ENCODE data around the gene KCNIP3.

Gene KCNIP3

DNA sequence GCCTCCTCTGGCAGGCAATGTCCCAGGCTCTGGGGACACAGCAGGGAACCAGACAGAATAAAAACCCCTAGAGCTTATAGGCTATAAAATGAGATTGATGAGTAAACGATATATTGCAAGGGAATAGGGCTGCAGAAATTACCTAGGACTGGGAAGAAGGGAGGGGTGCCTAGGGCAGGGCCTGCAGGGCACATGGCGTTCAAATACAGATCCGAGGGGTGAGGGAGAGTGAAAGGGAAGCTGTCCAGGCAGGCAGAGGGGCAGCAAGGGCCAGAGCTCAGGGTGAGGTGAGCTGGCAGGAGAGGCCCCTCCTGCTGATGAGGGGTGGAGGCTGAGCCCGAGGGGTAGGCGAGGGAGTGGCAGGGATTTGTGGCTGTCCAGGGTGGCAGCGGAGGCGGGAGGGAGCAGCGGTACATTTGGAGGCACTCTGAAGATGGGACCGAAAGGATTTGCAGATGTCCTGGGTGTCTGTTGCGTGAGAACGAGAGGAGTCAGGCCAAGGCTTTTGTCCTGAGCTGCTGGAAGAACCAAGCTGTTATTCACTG lies 33.7 kb downstream of the KCNIP3 start:
- no peak for DNase-seq

DNA sequence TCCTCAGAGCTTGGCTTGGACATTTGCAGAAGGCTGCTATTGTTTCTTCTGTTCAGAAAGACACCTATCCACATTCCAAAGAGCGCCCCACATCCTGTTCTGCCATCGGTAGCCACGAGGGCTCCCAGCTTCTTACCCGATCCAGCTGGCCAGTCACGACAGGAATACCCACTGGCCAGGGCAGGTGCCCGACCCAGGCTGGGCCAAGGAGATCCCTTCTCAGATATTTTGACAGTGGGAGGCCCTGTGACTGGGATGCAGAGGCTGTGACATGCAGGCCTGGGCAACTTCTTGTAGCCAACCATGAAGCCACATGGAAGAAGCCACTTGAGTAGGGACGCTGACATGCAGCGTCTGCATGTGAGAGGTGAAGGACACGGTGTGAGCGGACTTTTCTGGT lies 34.5 kb downstream of the KCNIP3 start:
- no peak for DNase-seq

DNA sequence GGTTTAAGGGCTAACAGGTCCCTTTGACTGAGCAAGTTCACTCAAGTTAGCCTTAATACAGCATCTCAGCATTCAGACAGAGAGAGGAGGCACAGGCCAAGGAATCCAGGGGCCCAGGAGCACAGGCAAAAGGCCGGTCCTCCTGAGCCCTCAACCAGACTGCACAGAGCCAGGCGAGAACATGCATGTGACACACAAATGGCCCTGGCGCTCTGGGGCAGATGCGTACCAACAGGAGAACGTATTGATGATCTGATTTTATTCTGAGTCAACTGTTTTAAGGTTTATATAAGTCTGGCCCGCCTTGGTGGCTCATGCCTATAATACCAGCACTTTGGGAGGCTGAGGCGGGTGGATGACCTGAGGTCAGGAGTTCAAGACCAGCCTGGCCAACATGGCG lies 34.9 kb downstream of the KCNIP3 start:
- DNase-seq, result no peak

DNA sequence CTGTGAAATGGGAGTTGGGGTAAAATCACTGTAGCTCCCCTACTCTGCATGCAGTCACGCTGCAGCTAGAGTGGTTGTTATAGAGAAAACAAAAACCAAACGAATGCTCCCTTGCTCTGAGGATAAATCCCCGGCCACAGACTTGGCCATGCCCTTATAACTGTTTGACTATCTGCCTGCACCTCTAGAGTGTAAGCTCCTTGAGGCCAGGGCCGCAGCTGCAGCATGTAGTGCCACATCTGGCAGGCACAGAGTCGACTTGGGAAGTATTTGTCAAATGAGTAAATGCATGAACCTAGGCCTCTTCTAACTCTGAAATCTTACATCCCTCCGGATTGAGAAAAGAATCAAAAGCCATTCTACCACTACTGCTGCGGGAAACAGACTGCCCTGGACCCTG lies 35.9 kb downstream of the KCNIP3 start:
- no peak for DNase-seq

DNA sequence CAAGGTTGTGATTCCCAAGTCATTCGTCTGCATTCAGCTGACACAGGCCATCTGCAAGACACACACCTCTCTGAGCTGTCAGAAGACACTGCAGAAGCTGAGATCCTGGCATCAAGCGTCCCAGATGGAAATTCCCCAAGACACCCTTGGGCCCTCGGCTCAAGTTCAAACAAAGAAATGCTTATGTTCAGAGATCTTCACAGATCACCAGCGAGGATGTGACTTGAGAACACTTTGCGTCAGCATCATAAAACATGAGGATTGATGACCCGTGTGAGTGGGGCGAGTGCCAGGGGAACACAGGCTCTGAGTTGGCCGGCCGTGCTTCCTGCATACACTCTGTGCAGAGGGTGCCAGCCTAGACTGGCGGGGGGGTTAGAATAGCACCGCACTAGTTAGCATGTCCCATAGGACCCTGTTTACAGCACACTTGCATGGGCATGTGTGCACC lies 36.8 kb downstream of the KCNIP3 start:
- DNase-seq, result no peak

DNA sequence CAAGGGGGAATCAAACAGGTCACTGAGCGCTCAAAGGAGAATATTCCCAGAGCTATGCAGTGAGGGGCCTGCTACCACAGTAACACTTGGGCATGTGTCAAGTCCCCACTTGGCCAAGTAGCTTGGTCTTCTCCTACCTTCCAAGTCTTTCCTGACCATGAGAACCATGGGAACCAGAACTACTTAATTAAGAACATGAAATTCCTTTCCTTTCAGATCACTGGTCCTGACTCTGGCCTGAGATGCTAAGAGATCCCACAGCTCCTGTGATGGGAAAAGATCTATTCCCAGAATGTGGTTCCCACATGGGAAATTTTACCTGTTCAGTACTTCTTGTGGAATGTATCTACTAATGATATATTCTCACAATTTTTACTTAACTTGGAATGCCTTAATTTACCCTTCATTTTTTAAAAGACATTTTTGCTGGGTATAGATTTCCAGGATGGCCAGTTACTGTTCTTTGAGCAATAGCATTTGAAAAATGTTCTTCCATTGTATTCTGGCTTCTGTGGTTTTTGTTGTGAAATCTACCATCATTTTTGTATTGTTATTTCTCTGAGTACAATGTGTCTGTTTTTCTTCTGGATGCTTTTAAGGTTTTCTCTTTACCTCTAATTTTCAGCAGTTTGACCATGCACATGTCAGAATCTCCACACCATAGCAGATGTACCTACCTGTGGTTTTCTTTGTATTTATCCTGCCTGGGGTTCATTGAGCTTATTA lies 37.9 kb downstream of the KCNIP3 start:
- no peak for DNase-seq

DNA sequence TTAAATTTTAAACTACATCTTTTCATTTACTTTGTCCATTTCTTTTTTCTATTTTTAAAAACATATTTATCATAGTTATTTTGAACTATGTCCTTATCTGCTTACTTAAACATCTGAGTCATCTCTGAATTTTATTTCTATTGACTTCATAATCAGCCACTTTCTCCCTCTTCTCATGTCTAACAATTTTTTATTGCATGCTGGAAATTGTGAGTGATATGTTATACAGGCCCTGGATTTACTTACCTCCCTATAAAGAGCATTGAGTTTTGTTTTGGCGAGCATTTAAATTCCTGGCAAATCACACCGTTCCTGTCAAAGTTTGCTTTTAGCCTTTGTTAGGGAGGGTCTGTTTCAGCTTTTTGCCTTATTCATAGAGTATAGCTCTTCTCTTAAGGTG lies 39.3 kb downstream of the KCNIP3 start:
- no peak for DNase-seq

DNA sequence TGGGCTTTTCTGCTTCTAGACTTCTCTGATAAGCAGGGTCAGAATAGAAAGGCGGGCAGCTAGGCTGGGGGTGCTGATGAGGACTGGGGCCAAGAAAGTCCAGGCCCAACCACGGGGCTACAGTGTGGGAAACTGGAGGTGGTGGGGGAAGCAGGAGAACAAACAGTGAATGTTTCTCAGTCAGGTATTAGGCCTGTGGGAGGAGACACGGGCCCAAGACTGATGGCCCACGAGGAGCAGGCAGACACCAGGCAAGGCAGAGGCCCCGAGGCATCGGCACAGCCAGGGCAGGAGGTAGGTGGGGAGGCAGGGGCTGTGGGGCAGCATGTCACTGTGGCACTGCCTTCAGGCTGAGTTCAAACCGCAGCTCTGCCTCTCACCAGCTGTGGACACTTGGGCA lies 40.7 kb downstream of the KCNIP3 start:
- no peak for DNase-seq

DNA sequence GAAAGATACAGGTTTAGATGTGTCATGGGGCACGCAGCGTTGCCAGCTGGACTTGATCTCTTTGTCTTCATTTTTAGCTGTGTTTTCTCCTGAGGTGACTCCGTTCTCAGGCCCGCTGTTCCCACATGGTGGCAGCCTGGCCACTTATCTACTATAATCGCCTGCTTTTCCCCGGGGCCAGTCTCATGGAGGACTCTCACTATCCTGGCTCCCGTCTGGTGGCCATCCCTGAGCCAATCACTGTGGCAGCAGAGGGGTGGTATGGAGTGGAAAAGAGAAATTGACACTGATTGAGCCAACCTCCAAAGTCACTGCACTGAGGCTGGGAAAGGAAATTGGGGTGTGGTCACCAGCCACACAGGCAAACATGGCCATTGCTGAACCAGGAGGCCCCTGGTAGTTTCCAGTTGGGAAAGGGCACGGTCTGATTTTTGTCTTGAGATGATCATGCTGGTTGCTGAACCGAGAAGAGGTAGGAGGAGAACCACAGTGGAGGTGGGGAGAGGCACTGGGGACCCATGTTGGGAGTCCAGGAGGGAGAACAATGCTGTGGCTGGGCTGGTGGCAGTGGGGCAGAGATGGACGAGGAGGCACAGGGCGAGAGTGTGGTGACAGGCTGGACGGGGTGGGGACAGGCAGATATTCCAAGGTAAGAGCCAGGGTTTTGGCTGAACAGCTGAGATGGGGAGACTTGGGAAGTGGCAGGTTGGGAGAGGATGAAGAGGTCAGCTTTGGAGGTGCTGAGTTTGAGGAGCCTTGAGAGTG lies 45.6 kb downstream of the KCNIP3 start:
- DNase-seq, result no peak

DNA sequence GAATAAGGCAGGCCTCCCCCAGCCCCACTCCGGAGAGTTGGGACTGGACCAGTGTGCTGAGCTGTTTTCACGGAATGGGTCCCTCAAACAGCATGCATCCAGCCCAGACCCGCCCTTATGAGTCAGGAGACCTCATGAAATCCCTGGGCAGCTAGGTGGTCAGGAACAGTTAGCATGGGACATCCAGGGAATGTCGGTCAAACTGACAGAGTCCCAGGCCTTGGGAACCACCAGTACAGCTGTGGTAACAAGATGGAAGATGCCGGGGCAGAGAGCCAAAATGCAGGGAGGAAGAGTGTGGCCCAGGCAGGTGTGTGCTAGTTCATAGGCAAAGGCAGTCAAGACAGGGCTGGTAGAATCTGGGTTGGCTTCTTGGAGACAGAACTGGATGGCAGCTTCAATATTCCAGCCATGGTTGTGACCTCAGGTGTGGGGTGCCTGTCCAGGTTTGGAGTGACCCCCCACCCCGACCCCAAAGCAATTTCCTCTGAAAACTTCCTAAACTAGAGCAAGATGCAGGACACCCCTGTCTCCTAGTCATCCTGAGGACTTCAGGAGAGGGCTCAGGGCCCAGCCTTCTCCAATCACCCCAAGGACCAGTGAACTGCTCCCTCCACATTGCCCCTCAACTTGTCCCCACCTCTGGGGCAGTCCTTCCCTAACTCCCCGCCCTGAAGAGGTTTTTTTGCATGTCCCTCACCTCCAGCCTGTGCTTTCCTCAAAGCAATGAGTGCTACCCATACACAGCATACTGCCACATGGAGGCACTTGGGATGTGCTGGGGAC lies 46.5 kb downstream of the KCNIP3 start:
- DNase-seq, result no peak

DNA sequence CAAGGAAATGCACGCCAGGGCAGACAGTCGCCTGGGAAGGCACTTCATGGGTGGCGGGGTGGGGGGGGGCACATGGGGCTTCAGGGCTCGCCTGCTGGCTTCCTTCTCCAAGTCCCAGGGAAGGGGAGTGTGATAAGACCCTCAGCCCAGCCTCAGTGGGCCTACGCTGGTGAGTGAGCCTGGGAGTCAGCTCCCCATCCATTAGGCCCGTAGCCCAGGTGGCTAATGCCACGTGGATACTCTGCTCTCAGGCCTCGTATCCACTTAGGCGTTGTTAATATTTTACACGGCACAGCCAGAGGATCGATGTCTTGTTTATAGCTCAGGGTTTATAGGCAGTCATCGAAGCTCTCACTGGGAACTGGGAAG lies 47.1 kb downstream of the KCNIP3 start:
- no peak for DNase-seq

DNA sequence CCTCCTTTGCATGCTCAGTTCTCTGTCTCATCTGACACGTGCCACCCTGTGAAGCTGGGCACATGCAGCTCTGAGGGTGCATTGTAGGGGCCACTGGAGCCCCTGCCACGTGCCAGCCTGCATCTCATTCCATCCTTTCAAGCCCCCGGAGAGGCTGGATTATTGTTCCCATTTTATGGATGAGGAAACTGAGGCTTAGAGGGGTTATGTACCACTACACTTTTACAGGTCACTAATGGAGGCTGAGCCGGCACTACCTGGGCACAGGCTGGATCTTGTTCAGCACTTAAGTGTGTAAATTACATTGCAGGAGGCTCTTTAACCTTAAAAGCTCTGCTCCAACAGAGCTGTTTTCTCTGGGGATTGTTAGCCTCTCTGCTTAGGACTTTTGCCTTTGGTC lies 47.5 kb downstream of the KCNIP3 start:
- DNase-seq, result no peak

DNA sequence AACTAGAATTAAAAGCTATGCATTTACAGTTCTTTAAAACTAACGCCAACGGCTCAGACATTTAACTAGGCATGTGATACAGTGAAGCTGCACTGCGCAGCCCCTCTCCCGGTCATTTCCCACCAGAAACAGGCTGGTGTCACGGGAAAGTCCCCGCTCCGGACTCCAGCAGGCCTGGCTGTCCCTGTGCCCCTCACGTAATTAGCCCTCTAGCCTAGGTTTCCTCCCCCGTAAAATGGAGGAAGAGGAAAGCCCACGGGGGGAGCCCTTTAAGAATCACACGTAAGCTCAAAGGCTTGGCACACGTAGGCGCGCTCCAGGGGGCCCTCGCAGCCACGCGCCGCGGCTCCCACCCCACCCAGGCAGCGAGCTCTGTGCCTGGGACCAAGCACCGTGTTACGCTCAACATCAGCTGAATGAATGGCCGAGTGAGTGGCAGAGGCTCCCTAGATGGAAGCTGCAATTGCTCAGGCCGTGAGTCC lies 48.0 kb downstream of the KCNIP3 start:
- no peak for DNase-seq

DNA sequence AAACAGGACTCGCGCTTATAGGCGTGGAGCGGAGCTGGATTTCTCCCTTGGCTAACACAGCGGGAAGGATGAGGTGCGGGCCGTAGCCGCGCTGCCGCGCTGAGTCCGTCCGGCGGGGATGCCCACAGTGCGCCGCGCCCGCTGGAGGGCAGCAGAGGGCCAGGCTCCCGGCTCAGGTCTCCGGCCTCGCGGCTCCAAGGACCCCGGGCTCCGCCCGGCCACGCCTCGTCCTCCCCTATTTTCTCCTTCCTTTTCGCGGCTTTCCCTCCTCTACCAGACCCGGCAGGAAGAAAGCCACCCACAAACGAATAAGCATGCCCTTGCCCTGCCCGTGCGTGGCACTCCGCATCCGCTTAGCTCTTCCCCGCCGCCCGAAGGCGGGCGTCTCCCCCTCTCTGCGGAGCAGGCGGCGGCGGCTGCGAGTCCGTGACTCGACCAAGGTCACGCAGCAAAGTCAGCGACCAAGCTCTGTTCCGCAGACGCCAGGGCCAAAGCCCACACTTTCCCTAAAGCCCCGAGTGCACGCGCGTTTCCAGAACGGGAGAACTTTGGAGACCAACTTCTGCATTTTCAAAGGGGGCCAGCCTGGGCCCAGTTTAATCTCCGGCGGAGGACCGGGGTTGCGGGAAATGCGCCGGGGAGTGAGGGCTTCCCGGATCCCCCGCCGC lies 48.5 kb downstream of the KCNIP3 start:
- peak; percentile 72 for DNase-seq

DNA sequence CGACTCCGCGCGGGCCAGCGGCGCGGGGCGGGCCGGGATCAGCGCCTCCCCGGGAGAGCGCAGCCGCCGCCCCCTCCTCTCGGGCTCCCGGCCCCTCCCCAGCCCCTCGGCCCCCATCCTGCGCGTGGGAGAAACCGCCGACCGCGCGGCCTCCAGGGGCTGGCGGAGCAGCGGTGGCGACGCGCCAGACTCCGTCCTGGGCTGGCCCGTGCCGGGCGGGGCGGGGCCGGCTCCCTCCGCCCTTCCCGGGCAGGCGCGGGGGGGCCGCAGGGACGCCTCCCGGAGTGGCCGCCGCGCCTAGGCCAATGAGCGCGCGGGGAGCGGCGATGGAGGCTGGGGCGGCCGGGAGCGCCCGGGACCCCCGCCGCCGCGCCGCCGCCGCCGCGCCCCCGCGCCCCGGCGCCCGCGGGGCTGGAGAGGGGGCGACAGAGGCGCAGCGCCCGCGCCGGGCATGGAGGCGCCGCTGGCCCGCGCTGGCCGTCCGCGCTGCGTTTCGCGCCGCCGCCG lies 49.1 kb downstream of the KCNIP3 start:
- DNase-seq, result no peak

DNA sequence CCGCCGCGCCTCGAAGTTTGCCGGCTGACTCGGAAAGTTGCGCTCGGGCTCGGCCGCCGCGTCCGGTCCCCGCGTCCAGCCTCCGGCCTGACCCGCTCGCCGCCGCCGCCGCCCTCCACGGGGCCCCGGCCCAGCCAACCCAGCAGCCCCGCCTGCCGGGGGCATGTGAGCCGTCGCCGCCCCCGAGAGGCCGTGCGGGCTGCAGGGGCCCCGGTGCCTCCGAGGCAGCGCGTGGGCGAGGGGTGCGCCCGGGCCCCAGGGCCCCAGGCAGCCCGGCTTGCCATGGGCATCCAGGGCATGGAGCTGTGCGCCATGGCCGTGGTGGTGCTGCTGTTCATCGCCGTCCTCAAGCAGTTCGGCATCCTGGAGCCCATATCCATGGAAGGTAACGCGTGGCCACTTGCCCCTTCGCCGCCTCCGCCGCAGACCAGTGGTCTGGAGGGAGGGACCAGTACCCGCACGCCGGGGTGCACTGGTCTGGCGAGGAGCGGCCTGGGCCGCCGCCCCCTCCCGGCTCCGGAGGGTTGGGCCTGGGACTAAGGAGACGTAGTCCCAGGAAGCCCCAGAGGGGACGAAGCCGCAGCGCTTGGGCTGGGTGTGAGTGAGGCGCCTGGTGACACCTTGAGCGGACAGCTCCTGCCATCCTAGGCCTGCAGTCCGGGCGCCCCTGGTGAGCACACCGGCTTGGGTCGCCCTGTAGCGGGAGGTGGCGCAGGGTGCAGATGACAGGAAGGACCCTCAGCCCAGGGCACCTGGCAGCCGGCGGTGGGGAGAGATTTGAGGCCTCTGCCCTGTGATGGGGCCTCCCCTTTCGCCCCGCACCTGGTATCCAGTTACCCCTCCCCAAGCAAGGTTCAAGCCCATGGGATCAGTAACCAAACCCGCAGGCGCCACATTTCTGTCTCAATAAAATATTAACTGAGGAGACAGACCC lies 49.9 kb downstream of the KCNIP3 start:
- DNase-seq, result no peak

DNA sequence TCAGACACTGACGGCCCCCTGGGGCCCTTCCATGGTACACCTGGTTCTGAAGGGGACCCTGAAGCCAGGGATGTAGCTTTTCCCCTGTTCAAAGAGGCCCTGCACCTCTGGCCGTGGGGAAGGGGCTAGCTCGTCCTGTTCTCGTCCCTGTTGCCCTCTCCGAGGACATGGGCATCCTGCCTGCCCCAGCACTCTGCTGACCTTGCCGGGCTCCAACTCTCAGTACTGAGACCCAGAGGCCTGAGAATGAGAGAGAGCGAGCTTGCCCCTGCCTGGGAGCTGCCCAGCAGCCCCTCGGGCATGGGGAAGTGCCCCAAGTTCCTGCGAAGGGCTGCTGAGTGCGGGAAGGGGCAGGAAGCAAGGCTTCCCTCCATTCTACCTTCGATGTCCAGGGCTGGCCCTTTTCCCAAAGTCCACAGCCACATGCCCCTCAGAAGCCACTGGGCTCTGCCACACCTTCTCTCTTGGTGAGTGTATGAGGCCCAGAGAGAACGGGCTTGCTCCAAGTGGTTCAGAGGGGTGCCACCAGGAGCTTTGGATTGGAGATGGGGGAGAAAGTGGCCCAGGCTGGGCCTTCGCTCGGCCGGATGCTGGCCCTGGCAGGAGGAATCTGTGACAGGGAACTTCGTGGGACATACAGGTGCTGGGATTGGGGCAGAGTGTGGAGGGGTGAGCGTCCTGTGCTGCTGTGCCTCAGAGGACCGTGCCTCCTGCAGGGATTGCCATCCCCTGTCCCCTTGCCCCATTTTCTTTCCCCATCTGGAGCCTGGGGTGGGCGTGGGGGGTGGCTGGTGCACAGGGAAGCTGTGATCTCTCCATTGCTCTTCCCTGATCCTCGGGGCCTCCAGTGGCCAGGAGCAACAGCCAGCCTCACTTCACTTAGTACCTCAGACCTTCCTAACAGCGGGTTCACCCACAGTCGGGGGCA lies 50.8 kb downstream of the KCNIP3 start:
- no peak for DNase-seq

DNA sequence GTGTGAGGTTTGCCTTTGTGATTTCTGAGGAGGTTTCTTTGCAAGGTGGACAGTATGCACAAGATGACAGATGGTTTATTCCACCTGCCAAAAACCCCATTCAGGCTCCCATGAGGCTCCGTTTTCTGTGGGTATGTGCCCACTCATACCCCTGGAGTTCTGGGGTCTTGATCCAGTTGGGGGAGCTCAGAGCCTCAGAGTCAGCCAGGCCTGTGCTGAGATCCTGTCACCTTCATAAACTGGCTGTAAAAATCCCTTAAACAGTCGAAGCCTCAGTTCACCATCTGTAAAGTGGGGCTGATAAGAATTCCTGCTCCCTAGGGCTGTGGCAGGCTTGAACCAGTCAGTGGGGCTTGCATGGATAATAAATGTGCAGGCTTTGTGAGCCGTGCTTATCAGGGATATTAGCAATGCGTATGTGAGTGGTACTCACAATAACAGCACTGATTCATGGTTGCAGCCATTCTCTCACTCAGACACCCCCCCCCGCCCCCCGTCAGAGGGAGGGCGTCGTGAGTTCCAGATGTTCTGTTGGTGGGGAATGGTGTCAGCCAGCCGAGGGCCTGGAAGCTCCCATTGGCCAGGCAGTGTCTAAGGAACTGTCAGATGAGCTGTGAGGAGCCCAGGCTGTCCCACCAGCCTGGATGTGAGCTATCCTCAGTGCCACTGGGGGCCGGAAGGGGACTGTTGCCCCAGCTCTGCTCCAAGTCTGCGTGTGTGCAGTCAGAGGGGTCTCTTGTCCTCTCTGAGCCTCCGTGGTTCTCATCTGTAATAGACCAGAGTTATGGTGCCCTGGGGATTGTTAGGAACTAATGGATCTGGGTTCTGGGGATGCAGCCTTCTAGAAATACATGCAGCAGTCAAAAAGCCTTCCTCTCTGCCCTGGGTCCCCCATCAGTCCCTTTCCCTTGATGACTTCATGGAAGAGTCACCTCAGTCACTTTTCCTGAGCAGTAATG lies 51.7 kb downstream of the KCNIP3 start:
- no peak for DNase-seq
